Measurements from ENCODE around the gene PACRG.

GRCh38 chr6:163306000-163306399 is 578.2 kb downstream of the PACRG start:
- no peak for TF ChIP-seq POLR2A (IDR thresholded peaks at IDR 0.05)
- TF ChIP-seq, protein P1, sequence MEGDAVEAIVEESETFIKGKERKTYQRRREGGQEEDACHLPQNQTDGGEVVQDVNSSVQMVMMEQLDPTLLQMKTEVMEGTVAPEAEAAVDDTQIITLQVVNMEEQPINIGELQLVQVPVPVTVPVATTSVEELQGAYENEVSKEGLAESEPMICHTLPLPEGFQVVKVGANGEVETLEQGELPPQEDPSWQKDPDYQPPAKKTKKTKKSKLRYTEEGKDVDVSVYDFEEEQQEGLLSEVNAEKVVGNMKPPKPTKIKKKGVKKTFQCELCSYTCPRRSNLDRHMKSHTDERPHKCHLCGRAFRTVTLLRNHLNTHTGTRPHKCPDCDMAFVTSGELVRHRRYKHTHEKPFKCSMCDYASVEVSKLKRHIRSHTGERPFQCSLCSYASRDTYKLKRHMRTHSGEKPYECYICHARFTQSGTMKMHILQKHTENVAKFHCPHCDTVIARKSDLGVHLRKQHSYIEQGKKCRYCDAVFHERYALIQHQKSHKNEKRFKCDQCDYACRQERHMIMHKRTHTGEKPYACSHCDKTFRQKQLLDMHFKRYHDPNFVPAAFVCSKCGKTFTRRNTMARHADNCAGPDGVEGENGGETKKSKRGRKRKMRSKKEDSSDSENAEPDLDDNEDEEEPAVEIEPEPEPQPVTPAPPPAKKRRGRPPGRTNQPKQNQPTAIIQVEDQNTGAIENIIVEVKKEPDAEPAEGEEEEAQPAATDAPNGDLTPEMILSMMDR (IDR thresholded peaks at IDR 0.05): no peak
